GM03348 (cell line): ENCODE results near the gene ROPN1B.
"Not testable (repeated sequence)": the region's sequence is repeated elsewhere in the genome, so short reads cannot be mapped to it uniquely, and the experiment has no call there.

Source experiments
- DNase-seq: peaks from one replicate; pipeline ENCODE4 v3.0.0; 2012; ENCODE audit warnings: low spot score

Gene ROPN1B

DNA sequence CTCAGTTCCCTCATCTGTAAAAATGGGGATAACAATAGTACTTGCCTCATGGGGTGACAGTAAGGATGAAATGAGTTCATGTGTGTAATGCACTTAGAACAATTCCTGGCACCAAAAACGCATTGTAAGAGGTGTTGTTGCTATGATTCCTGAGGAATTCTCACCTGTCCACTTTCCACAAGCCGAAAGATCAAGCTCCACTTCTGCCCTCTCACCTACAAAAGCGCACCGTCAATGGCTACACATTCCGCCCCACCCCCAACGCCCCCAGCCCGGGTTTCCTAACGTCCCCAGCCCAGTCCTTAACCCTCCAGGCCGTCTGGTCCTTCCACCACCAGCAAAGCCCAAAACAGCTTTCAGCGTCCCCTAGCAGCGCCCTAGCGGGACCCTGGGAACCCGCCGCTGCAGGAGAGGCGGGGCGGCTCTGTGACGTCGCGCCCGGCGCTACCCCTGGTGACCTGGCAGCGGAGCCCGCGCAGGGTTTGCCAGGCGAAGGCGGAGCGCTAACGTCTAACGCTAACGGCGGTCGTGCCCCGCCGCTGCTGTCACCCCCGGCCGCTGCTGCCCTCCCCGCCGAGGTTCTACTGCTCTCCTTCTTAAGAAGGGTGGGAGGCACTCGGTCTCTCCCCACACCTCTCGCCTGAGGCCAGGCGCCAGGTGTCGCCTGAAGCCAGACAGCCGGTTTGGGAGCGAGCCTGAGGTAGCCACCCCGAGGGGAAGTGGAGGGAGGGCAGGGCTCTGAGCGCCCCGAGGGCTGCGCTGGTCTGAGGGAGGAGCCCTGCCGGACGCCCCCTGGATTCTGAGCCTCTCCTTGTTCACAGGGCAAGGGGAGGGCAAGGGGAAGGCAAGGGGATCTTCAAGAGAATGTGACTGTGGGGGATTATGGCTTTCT lies at the start of gene ROPN1B:
Gene ROPN1B, plus strand, starts transcription at position 478 of the 892 bp plus-strand sequence. CDS start 2,877 bp downstream, outside the sequence.
- DNase-seq = not testable (repeated sequence)

DNA sequence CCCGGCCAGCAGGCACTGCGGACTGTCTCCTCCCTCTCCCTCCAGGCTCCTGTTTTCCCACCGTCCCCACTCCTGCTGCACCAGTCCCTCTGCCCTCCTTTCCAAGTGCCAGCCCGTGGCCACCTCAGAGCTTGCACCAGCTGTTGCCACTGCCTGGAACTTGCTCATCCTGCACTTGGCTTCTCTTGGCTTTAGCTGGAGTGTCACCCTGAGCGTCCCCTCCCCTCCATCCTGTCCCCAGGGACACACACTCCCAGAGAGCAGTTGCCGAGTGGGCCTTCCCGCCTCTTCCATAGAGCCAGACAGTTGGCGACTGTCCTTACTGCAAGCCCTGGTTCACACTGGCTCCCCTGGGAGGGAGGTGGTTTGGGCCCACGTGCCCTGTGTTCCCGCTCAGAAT lies 48.8 kb upstream of the ROPN1B start:
- DNase-seq = not testable (repeated sequence)

- DNase-seq = not testable (repeated sequence)
These were observed 48.2 kb upstream of the ROPN1B start for GRCh38 chr3:125920751-125921279.

DNA sequence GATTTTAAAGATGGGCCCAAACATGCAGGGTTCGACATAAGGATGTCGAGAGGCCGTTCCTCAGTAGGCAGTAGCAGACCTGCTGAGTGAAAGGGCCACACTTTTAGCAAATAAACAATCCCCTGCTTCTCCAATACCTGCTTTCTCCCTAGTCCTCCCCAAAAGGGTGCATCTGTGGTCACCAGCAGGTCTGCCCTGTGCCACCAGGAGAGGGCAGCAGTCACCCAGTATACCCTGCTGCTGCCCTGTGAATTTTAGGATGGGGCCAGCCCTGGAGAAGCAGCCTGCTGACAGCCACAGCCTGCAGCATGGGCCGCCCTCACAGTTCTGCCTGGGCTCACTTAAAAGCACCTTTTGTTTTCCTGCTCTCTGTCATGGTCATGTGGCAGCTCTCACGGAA lies 47.3 kb upstream of the ROPN1B start:
- DNase-seq = peak; percentile 48

GRCh38 chr3:125923324-125924115 lies 45.5 kb upstream of the ROPN1B start:
- not testable (repeated sequence) for DNase-seq

DNA sequence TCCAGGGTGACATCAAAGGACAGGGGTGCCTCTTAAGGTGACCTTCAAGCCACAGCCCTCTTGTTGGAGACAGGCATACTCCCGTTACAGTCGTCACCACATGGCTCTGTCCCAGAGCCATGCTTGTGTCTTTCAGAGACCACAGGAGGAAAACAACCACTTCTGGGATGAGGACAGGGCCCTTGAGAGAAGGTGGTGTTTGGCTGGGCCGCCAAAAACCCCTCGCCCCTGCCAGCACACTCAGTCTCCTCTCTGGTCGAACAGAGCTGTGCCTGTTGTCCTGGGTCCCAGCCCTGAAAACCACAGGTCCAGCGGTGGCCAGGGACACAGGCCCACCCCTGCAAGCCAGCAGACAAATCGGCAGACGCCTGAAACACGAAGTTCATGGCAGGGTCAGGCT lies 44.7 kb upstream of the ROPN1B start:
- DNase-seq = not testable (repeated sequence)

- not testable (repeated sequence) for DNase-seq
These were observed 43.3 kb upstream of the ROPN1B start for GRCh38 chr3:125925727-125926126.

GRCh38 chr3:125928771-125929545 lies 40.0 kb upstream of the ROPN1B start:
- DNase-seq = not testable (repeated sequence)

- not testable (repeated sequence) for DNase-seq
These were observed 39.2 kb upstream of the ROPN1B start for GRCh38 chr3:125929765-125930164.

GRCh38 chr3:125931355-125931880 lies 37.6 kb upstream of the ROPN1B start:
- not testable (repeated sequence) for DNase-seq

DNA sequence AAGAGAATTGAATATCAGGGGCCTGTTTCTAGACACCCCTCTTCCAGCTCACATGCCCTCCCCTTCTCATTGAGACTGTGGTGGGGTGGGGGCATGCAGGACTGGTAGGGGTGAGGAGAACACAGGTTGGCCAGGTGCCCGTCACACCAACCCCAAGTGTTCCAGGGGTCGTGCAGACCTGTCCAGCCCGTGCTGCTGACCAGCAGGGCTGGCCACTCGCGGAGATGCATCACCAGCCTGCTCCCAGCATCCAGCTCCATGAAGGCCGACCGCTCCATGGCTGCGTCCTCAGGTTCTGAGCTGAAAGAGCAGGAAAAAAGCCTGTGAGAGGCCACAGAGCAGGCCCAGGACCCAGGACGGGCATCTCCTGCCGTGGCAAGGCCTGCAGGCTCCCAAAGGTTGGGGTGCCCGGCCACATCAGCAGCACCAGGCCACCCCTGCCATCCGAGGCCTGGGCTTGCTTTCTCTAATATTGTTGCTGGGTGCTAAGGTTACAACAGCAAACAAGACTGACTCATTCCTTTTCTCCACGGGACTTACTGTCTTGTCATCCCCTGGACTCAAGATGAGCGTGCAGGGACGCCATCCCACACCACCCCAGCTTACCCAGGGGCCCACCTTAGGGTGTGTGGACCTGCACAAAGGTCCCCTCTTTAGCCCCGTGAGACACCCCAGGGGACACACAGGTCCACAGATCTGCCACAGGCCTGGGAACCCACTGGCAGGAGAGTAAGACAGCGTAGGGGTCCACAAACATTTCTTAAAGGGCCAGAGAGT lies 35.4 kb upstream of the ROPN1B start:
- not testable (repeated sequence) for DNase-seq

- not testable (repeated sequence) for DNase-seq
These were observed 33.6 kb upstream of the ROPN1B start for GRCh38 chr3:125935252-125935874.

GRCh38 chr3:125936210-125936815 lies 32.7 kb upstream of the ROPN1B start:
- peak; percentile 9 for DNase-seq

- not testable (repeated sequence) for DNase-seq
These were observed 32.1 kb upstream of the ROPN1B start for GRCh38 chr3:125936891-125937290.

- not testable (repeated sequence) for DNase-seq
These were observed 21.2 kb upstream of the ROPN1B start for GRCh38 chr3:125947806-125948205.

GRCh38 chr3:125948901-125949300 lies 20.1 kb upstream of the ROPN1B start:
- DNase-seq = peak; percentile 5

DNA sequence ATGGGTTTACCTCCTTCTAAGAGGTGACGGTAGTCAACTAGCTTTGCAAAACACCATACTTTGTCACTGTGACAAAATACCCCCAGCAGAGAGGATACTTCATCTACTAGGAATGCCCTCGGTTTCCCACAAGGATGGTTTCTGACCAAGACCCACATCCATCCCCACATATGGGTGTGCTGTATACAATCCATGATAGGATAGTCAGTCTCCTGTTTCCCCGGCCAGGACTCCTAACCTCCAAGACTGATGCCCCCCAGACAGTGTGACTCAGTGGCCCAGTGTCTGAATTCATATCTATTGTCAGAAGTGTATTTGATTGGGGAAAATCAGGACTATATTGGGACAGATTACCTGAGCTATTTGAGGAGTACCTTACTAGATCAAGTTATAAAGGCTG lies 17.8 kb upstream of the ROPN1B start:
- DNase-seq = not testable (repeated sequence)

- not testable (repeated sequence) for DNase-seq
These were observed 12.0 kb upstream of the ROPN1B start for GRCh38 chr3:125957020-125957419.

DNA sequence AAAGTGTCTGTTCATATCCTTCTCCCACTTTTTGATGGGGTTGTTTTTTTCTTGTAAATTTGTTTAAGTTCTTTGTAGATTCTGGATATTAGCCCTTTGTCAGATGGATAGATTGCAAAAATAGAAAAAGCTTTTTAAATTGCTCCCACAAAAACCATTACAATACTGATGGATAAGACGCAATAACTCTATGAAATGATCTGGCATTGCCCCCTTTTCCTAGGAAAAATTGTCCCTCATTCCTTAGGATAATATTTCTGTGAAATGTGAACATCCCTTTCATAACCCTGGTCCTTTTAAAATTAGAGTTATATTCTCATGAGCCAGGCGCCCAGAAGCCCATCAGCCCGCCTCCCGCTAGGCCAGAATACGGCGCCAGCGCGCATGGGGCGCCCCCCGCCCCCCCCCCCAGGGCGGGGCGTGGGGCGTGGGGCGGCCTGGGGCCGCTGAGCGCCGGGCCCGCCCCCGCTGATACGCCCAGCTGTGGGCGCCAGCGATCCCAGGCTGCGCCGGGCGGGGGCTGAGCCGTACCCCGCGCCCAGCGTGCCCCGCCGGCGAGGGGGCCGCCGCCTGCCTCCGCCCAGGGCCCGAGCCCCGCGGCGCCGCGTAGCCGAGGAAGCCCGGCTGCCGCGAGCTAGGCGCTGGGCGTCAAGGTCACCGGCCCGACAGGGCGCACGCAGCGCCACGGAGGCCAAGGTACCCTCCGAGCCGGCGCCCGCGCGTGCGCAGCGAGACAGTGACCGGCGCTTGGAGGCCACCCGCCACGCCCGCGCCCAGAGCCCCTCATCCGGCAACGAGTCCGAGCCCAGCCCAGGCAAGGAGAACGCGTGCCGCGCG lies 11.1 kb upstream of the ROPN1B start:
- DNase-seq = peak; percentile 9
